Activated CD8-positive, alpha-beta memory T cell treated with anti-CD3 and anti-CD28 coated beads for 4 hours (primary cell): ENCODE data around the gene ZBP1.

Source experiments
- DNase-seq, 2 donors: peaks; one replicate each; pipeline ENCODE4 v3.0.0-alpha.2; 2020; ENCODE audit warnings: low read depth in 2 of 2

ZBP1 gene

DNA sequence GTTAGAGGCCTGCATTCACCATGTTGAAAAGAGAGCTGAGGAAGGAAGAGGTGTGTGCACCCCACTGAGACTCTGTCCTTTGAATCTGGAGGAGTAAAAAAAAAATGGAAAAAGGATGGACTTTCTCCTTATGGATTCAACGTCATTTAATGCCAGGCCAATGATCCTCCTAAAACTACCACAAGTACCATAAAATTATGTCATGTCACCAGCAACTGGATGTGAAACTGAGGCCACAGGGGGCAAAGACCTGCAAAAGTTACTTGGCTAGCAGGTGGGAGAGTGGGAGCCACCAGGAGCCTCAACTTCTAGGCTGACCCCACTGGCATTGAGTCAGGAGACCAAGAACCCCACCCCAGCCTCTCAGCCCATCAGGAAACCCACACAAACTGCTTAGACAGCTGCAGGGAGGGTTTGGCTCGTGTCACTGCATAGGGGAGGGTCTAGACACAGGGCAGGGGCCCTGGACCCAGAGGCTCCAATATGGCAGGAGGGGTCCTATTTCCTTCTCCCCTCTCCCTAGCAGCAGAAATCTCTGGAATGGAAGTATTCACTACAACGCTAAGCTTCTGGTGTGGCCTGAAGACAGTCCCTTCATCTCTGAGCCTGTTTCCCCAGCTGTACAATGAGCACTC, 48.3 kb downstream of the ZBP1 start:
- no peak for DNase-seq

DNA sequence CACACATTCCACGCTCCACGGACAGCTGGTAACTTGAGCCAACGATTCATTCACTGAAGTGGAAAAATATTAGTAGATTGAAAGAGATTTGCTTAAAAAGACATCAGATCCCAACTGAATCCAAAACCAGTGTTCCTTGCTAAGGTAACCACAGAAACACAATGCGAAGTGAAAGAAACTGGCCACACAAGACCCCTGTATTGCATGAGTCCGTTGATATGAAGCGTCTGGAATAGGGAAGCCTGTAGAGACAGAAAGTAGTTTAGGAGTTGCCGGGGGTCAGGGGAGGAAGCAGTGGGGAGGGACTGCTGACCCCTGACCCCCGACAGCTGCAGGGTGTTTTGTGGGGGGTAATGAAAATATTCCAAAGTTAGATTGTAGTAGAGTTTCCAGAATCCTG, 49.3 kb downstream of the ZBP1 start:
- no peak for DNase-seq

GRCh38 chr20:57570145-57570850, 49.9 kb downstream of the ZBP1 start:
- no peak for DNase-seq

- no peak for DNase-seq
These were observed 51.3 kb downstream of the ZBP1 start for GRCh38 chr20:57568960-57569359.

GRCh38 chr20:57568088-57568896, 51.9 kb downstream of the ZBP1 start:
- DNase-seq: no peak

GRCh38 chr20:57567471-57568079, 52.7 kb downstream of the ZBP1 start:
- DNase-seq: no peak

DNA sequence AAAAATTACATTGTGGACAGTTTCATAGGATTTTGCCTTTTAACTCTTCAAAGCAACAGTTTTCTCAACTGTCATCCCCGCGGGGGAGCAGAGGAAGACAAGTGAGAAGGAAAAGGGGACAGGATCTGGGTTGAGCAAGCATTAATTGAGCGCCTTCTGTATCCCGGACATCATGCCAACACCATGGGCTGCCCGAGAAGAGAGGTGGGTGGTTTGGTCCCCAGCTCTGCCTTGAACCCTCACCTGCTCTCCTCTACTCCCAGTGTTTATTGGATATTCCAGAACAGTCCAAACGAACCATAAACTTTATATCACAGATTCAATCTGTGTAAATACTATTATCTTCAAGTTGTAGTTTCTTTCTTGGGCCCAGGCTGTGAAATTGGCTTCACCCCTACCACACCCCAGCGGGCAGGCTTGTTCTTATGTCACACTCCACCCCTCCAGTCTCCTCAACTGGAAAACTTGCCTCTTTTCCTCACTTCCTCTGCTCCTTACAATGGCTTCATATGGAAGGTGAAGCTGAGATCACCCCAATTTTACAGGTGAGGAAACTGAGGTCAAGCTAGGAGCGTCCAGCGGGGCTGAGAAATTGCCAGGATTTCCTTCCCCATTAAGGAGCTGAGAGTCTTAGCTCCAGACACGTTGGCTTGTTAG, 53.3 kb downstream of the ZBP1 start:
- DNase-seq: no peak

DNA sequence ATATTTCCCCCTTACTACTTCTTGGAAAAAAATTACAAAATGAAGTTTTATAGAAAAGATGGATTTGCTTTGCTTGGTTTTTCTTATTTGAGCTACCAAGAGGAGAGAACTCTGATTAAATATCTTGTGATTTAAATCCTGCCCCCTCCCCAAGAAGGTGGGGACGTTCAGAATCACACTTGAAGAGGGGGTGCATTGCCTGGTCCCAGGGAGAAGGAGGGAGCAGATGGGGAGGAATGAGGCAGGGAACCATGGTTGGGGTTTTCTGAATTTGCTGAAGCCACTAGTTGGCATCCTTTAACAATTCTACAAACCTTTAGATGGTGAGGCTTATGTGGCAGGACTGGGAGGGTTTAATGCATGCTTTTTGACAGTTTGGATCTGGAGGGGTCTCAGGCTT, 53.8 kb downstream of the ZBP1 start:
- DNase-seq: no peak

- DNase-seq: no peak
These were observed 55.1 kb downstream of the ZBP1 start for GRCh38 chr20:57564951-57565642.

- DNase-seq: no peak
These were observed 55.9 kb downstream of the ZBP1 start for GRCh38 chr20:57564180-57564802.

- no peak for DNase-seq
These were observed 56.7 kb downstream of the ZBP1 start for GRCh38 chr20:57563522-57563921.

- no peak for DNase-seq
These were observed 57.4 kb downstream of the ZBP1 start for GRCh38 chr20:57562541-57563465.

- no peak for DNase-seq
These were observed 58.6 kb downstream of the ZBP1 start for GRCh38 chr20:57561356-57562279.

GRCh38 chr20:57560554-57561355, 59.5 kb downstream of the ZBP1 start, which contains the start of gene PCK1:
Gene PCK1 (plus strand): TSS chr20:57561110. CDS start chr20:57561412, 302 bp downstream.
- DNase-seq: no peak

GRCh38 chr20:57559658-57560553, 60.3 kb downstream of the ZBP1 start:
- no peak for DNase-seq

DNA sequence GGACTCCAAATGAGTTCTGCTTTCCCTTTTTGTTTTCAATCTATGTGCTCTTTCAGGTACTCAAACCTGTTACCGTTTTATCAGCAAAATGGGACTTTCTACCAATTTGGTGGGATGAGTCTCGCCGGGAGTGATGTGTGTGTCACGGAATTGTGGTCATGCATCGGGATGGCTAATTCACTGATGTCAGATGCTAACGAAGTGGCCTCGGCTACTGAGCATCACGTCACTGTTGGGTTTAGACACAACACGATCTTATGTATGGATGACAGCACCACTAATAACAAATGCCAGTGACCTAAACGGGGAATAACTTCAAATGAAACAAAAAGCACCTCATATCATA, 61.0 kb downstream of the ZBP1 start:
- no peak for DNase-seq
